Activated CD4-positive, CD25-positive, alpha-beta regulatory T cell treated with anti-CD3 and anti-CD28 coated beads, Interleukin-2, amount 50 U/mL, for 72 hours (primary cell): Measurements from ENCODE around the gene HCN4.

Experiments
- DNase-seq: peaks from one replicate; pipeline ENCODE4 v3.0.0; 2021

Gene HCN4

GRCh38 chr15:73341886-73342600, 26.7 kb downstream of the HCN4 start:
- DNase-seq: no peak

GRCh38 chr15:73340502-73341192, 28.1 kb downstream of the HCN4 start:
- no peak for DNase-seq

- DNase-seq: no peak
These were observed 30.0 kb downstream of the HCN4 start for GRCh38 chr15:73338606-73339374.

GRCh38 chr15:73338058-73338457, 30.7 kb downstream of the HCN4 start:
- no peak for DNase-seq

GRCh38 chr15:73337187-73337586, 31.6 kb downstream of the HCN4 start:
- DNase-seq: no peak

- DNase-seq: no peak
These were observed 32.0 kb downstream of the HCN4 start for GRCh38 chr15:73336756-73337155.

- DNase-seq: no peak
These were observed 33.3 kb downstream of the HCN4 start for GRCh38 chr15:73335471-73335870.

- no peak for DNase-seq
These were observed 33.7 kb downstream of the HCN4 start for GRCh38 chr15:73335026-73335425.

- no peak for DNase-seq
These were observed 34.7 kb downstream of the HCN4 start for GRCh38 chr15:73334086-73334485.

- DNase-seq: no peak
These were observed 35.8 kb downstream of the HCN4 start for GRCh38 chr15:73333001-73333400.

- DNase-seq: no peak
These were observed 36.5 kb downstream of the HCN4 start for GRCh38 chr15:73331991-73332925.

- no peak for DNase-seq
These were observed 37.3 kb downstream of the HCN4 start for GRCh38 chr15:73331501-73331900.

- no peak for DNase-seq
These were observed 38.3 kb downstream of the HCN4 start for GRCh38 chr15:73330206-73331051.

GRCh38 chr15:73329501-73330200, 39.1 kb downstream of the HCN4 start:
- no peak for DNase-seq

- DNase-seq: no peak
These were observed 39.8 kb downstream of the HCN4 start for GRCh38 chr15:73328981-73329380.

GRCh38 chr15:73328149-73328820, 40.5 kb downstream of the HCN4 start:
- DNase-seq: no peak

GRCh38 chr15:73326157-73326556, 42.6 kb downstream of the HCN4 start:
- no peak for DNase-seq

- no peak for DNase-seq
These were observed 43.4 kb downstream of the HCN4 start for GRCh38 chr15:73325191-73325861.

GRCh38 chr15:73324496-73325170, 44.1 kb downstream of the HCN4 start:
- no peak for DNase-seq
